ENCODE data around the gene OBP2B. TPM values are rescaled to one million over a fixed set of nuclear protein-coding genes. Genes with fewer than 3 reads are reported as not detected.
A peak's percentile ranks its signal among the peaks of the same experiment; 100 is the strongest.
"Not testable (repeated sequence)": the region's sequence is repeated elsewhere in the genome, so short reads cannot be mapped to it uniquely, and the experiment has no call there.

The OBP2B gene
- total and polyA plus RNA-seq, 7 donors, result not detected

GRCh38 chr9:133225171-133226011 is 16.3 kb upstream of the OBP2B start:
- intact Hi-C loops (cut with DNase I), result no loop called here
- Histone ChIP-seq H3K36me3 (no peaks in the 10 kb centered on the region), H3K9me3 (no peaks in the 10 kb centered on the region), H3K27me3 (peaks cover 0 to 34% (median 0%) of the 10 kb centered on the region in 3 donors), H3K27ac (no peak overlapping the region), H3K4me3 (no peak overlapping the region), H3K4me1 (no peaks in the 10 kb centered on the region)
- WGBS, 2 donors, result 73 to 81% methylated on average over 38 of the region's 38 CpGs
- TF ChIP-seq POLR2A (IDR thresholded peaks at IDR 0.05) (no peak), CTCF (IDR thresholded peaks at IDR 0.05) (no peak), EP300 (IDR thresholded peaks at IDR 0.05) (no peak), POLR2AphosphoS5 (IDR thresholded peaks at IDR 0.05) (no peak)
- DNase-seq, result peak; percentile 57

GRCh38 chr9:133224762-133225161 is 15.7 kb upstream of the OBP2B start:
- Histone ChIP-seq H3K27ac (no peak overlapping the region), H3K4me3 (no peak overlapping the region), H3K27me3 (peaks cover 0 to 34% (median 0%) of the 10 kb centered on the region in 3 donors), H3K4me1 (no peaks in the 10 kb centered on the region), H3K36me3 (no peaks in the 10 kb centered on the region), H3K9me3 (no peaks in the 10 kb centered on the region)
- peak; percentile 24 for DNase-seq
- no peak for TF ChIP-seq POLR2AphosphoS5 (IDR thresholded peaks at IDR 0.05)
- TF ChIP-seq CTCF (IDR thresholded peaks at IDR 0.05), result no peak
- no peak for TF ChIP-seq POLR2A (IDR thresholded peaks at IDR 0.05)
- no peak for TF ChIP-seq EP300 (IDR thresholded peaks at IDR 0.05)
- intact Hi-C loops (cut with DNase I), result no loop called here
- 91 to 94% methylated on average over 12 of the region's 12 CpGs for whole genome bisulfite sequencing, 2 donors

GRCh38 chr9:133223159-133223756 is 14.2 kb upstream of the OBP2B start:
- intact Hi-C loops (cut with DNase I); H3K36me3 ChIP-seq; H3K4me3 ChIP-seq; H3K27ac ChIP-seq; H3K4me1 ChIP-seq; H3K9me3 ChIP-seq: not testable (repeated sequence)
- H3K27me3 ChIP-seq, result peaks cover 0 to 36% (median 0%) of the 10 kb centered on the region in 3 donors
- DNase-seq, result peak; percentile 46
- 13 to 28% methylated on average over 13 of the region's 13 CpGs for WGBS, 2 donors

- H3K4me1 ChIP-seq; intact Hi-C loops (cut with DNase I); H3K4me3 ChIP-seq; H3K36me3 ChIP-seq; H3K9me3 ChIP-seq; H3K27ac ChIP-seq: not testable (repeated sequence)
- peaks cover 0 to 27% (median 0%) of the 10 kb centered on the region in 3 donors for H3K27me3 ChIP-seq
- WGBS, 2 donors, result 82 to 84% methylated on average over 12 of the region's 12 CpGs
- DNase-seq, result peak; percentile 25
These were observed 12.9 kb upstream of the OBP2B start for GRCh38 chr9:133221994-133222393.

GRCh38 chr9:133221177-133221809 is 12.2 kb upstream of the OBP2B start:
- WGBS, 2 donors, result 79 to 80% methylated on average over 12 of the region's 12 CpGs
- Histone ChIP-seq H3K36me3 (no peaks in the 10 kb centered on the region), H3K27me3 (peaks cover 0 to 24% (median 0%) of the 10 kb centered on the region in 3 donors), H3K27ac (no peak overlapping the region), H3K9me3 (no peaks in the 10 kb centered on the region), H3K4me3 (no peak overlapping the region), H3K4me1 (no peaks in the 10 kb centered on the region)
- peak; percentile 27 for DNase-seq
- TF ChIP-seq POLR2AphosphoS5 (IDR thresholded peaks at IDR 0.05), result no peak
- TF ChIP-seq CTCF (IDR thresholded peaks at IDR 0.05), result no peak
- no peak for TF ChIP-seq EP300 (IDR thresholded peaks at IDR 0.05)
- TF ChIP-seq POLR2A (IDR thresholded peaks at IDR 0.05), result no peak
- intact Hi-C loops (cut with DNase I), result no loop called here

GRCh38 chr9:133218049-133218975 is 9.3 kb upstream of the OBP2B start:
- H3K27ac ChIP-seq; H3K4me1 ChIP-seq; H3K4me3 ChIP-seq; H3K36me3 ChIP-seq; intact Hi-C loops (cut with DNase I); H3K9me3 ChIP-seq: not testable (repeated sequence)
- peak; percentile 25 for DNase-seq
- 78 to 79% methylated on average over 19 of the region's 19 CpGs for WGBS, 2 donors
- peaks cover 0 to 10% (median 0%) of the 10 kb centered on the region in 3 donors for H3K27me3 ChIP-seq

GRCh38 chr9:133217333-133217988 is 8.4 kb upstream of the OBP2B start:
- H3K27ac ChIP-seq; intact Hi-C loops (cut with DNase I); H3K9me3 ChIP-seq; H3K4me3 ChIP-seq; H3K4me1 ChIP-seq; H3K36me3 ChIP-seq: not testable (repeated sequence)
- peaks cover 0 to 14% (median 0%) of the 10 kb centered on the region in 3 donors for H3K27me3 ChIP-seq
- WGBS, 2 donors, result 62 to 71% methylated on average over 12 of the region's 12 CpGs
- DNase-seq, result peak; percentile 29

GRCh38 chr9:133214276-133214675 is 5.2 kb upstream of the OBP2B start:
- DNase-seq; H3K36me3 ChIP-seq; H3K9me3 ChIP-seq; H3K4me3 ChIP-seq; H3K27ac ChIP-seq; intact Hi-C loops (cut with DNase I); H3K4me1 ChIP-seq: not testable (repeated sequence)
- peaks cover 0 to 26% (median 0%) of the 10 kb centered on the region in 3 donors for H3K27me3 ChIP-seq
- WGBS, 2 donors, result 61 to 62% methylated on average over 4 of the region's 4 CpGs

All from sigmoid colon (tissue), 7 donors.